GM12864 (cell line): Measurements from ENCODE around the gene SULT4A1.
"Not testable (repeated sequence)": the region's sequence is repeated elsewhere in the genome, so short reads cannot be mapped to it uniquely, and the experiment has no call there.

Experiments
- DNase-seq: peaks from one replicate; pipeline ENCODE4 v3.0.0-alpha.2; 2011; ENCODE audit warnings: low read depth
- H3K4me3 ChIP-seq: 2 replicates; pipeline ENCODE4 v1.5.1; 2011; ENCODE audit warnings: mild to moderate bottlenecking, low read depth, low read length, control low read depth
- CTCF ChIP-seq: IDR thresholded peaks from 2 replicates; pipeline ENCODE4 v1.5.1; 2011; ENCODE audit warnings: low read depth, mild to moderate bottlenecking, moderate library complexity, low read length, control low read depth, inconsistent platforms; ENCODE audit errors: missing control alignments

Gene SULT4A1

GRCh38 chr22:43862074-43862881, at the start of gene SULT4A1:
SULT4A1 (minus strand) TSS chr22:43862513; CDS start chr22:43862382, 131 bp downstream.
- H3K4me3 ChIP-seq: no peak within 1 kb of the TSS
- no peak for DNase-seq
- TF ChIP-seq CTCF: no peak

GRCh38 chr22:43911351-43911750, 49.0 kb upstream of the SULT4A1 start:
- no peak for TF ChIP-seq CTCF
- DNase-seq: no peak
- H3K4me3 ChIP-seq: no peak overlapping the region

- no peak for DNase-seq
Measured at GRCh38 chr22:43910178-43910695, 47.9 kb upstream of the SULT4A1 start.

GRCh38 chr22:43909708-43910107, 47.4 kb upstream of the SULT4A1 start:
- H3K4me3 ChIP-seq: no peak overlapping the region
- no peak for DNase-seq
- no peak for TF ChIP-seq CTCF

More at GRCh38 chr22:43910178-43910695, 47.9 kb upstream of the SULT4A1 start:
- no peak for TF ChIP-seq CTCF
- H3K4me3 ChIP-seq: no peak overlapping the region

GRCh38 chr22:43905681-43906080, 43.4 kb upstream of the SULT4A1 start:
- no peak for TF ChIP-seq CTCF

GRCh38 chr22:43904412-43904811, 42.1 kb upstream of the SULT4A1 start:
- not testable (repeated sequence) for DNase-seq, H3K4me3 ChIP-seq
- peak; percentile 36 for TF ChIP-seq CTCF

More at GRCh38 chr22:43905681-43906080, 43.4 kb upstream of the SULT4A1 start:
- H3K4me3 ChIP-seq: no peak overlapping the region
- no peak for DNase-seq

- DNase-seq, H3K4me3 ChIP-seq: not testable (repeated sequence)
Measured at GRCh38 chr22:43903033-43903432, 40.7 kb upstream of the SULT4A1 start.
